Stimulated activated CD8-positive, alpha-beta memory T cell treated with anti-CD3 and anti-CD28 coated beads, Interleukin-15, amount 100 ng/mL, for 4 hours (primary cell): ENCODE measurements around the gene SMG6.
"Not testable (repeated sequence)": the region's sequence is repeated elsewhere in the genome, so short reads cannot be mapped to it uniquely, and the experiment has no call there.

Experiments used
- DNase-seq, 2 donors: peaks; one replicate each; pipeline ENCODE4 v3.0.0-alpha.2; 2020; ENCODE audit warnings: low read depth in 2 of 2

Gene SMG6

GRCh38 chr17:2144701-2145100 is 158.9 kb downstream of the SMG6 start:
- no peak for DNase-seq

GRCh38 chr17:2143332-2143731 is 160.3 kb downstream of the SMG6 start:
- no peak for DNase-seq

- DNase-seq = not testable (repeated sequence)
These were observed 160.9 kb downstream of the SMG6 start for GRCh38 chr17:2142682-2143081.

GRCh38 chr17:2140683-2141082 is 162.9 kb downstream of the SMG6 start:
- no peak for DNase-seq

GRCh38 chr17:2138761-2139160 is 164.8 kb downstream of the SMG6 start:
- no peak for DNase-seq

- DNase-seq = no peak
These were observed 165.3 kb downstream of the SMG6 start for GRCh38 chr17:2138318-2138717.

GRCh38 chr17:2137342-2138098 is 166.1 kb downstream of the SMG6 start:
- no peak for DNase-seq

- no peak for DNase-seq
These were observed 167.3 kb downstream of the SMG6 start for GRCh38 chr17:2136241-2136640.

- no peak for DNase-seq
These were observed 175.6 kb downstream of the SMG6 start for GRCh38 chr17:2128011-2128410.

- no peak for DNase-seq
These were observed 178.5 kb downstream of the SMG6 start for GRCh38 chr17:2125013-2125535.

- DNase-seq = no peak
These were observed 179.2 kb downstream of the SMG6 start for GRCh38 chr17:2124391-2124790.

- no peak for DNase-seq
These were observed 180.0 kb downstream of the SMG6 start for GRCh38 chr17:2123375-2124251.

GRCh38 chr17:2122641-2123302 is 180.8 kb downstream of the SMG6 start:
- DNase-seq = no peak

GRCh38 chr17:2120586-2121335 is 182.8 kb downstream of the SMG6 start:
- DNase-seq = no peak

GRCh38 chr17:2113279-2113622 is 190.3 kb downstream of the SMG6 start:
- DNase-seq = no peak

- no peak for DNase-seq
These were observed 191.9 kb downstream of the SMG6 start for GRCh38 chr17:2111691-2112090.

- no peak for DNase-seq
These were observed 193.1 kb downstream of the SMG6 start for GRCh38 chr17:2110436-2110835.

GRCh38 chr17:2108170-2108569 is 195.4 kb downstream of the SMG6 start:
- DNase-seq = no peak

GRCh38 chr17:2107506-2107905 is 196.1 kb downstream of the SMG6 start:
- no peak for DNase-seq

- no peak for DNase-seq
These were observed 196.5 kb downstream of the SMG6 start for GRCh38 chr17:2107050-2107449.

GRCh38 chr17:2106308-2106955 is 197.2 kb downstream of the SMG6 start:
- no peak for DNase-seq
